GM18951 (cell line): Measurements from ENCODE around the gene ZCCHC2.

Source experiments
- POLR2A ChIP-seq: IDR thresholded peaks from 4 replicates; pipeline ENCODE4 v1.6.1; 2011; ENCODE audit warnings: mild to moderate bottlenecking; ENCODE audit not compliant: insufficient read length, insufficient read depth; ENCODE audit errors: extremely low read depth
- in situ Hi-C: fragments of 300-500 bp; cut with MboI; formaldehyde crosslinking; loops from one replicate; pipeline ENCODE4 v1.12.0; 2022; ENCODE audit warnings: low sequenced_read_pairs, mixed read lengths, inconsistent platforms; ENCODE audit not compliant: unreplicated experiment

The ZCCHC2 gene

GRCh38 chr18:62555135-62555534, 32.3 kb downstream of the ZCCHC2 start:
- TF ChIP-seq POLR2A, result no peak
- in situ Hi-C loops, result loop anchor here (25.0 kb wide), 1 partner anchor 368 kb away; the partner anchor contains the start of genes PIGN and RELCH

- in situ Hi-C loops, result loop anchor here (25.0 kb wide), 1 partner anchor 369 kb away; the partner anchor contains the start of genes PIGN and RELCH
- no peak for TF ChIP-seq POLR2A
These were observed 33.6 kb downstream of the ZCCHC2 start for GRCh38 chr18:62556397-62556796.

- in situ Hi-C loops, result loop anchor here (25.0 kb wide), 1 partner anchor 371 kb away; the partner anchor contains the start of genes PIGN and RELCH
- TF ChIP-seq POLR2A, result no peak
These were observed 35.3 kb downstream of the ZCCHC2 start for GRCh38 chr18:62558015-62558663.

- in situ Hi-C loops, result loop anchor here (25.0 kb wide), 1 partner anchor 377 kb away; the partner anchor contains the start of genes PIGN and RELCH
- TF ChIP-seq POLR2A, result no peak
These were observed 41.2 kb downstream of the ZCCHC2 start for GRCh38 chr18:62564044-62564443.

GRCh38 chr18:62566199-62566598, 43.4 kb downstream of the ZCCHC2 start:
- TF ChIP-seq POLR2A, result no peak
- in situ Hi-C loops, result loop anchor here (25.0 kb wide), 1 partner anchor 379 kb away; the partner anchor contains the start of genes PIGN and RELCH

- TF ChIP-seq POLR2A, result no peak
These were observed 44.0 kb downstream of the ZCCHC2 start for GRCh38 chr18:62566818-62567217.

GRCh38 chr18:62569081-62569655, 46.3 kb downstream of the ZCCHC2 start:
- in situ Hi-C loops, result loop anchor here (25.0 kb wide), 1 partner anchor 382 kb away; the partner anchor contains the start of genes PIGN and RELCH
- no peak for TF ChIP-seq POLR2A

More at GRCh38 chr18:62566818-62567217, 44.0 kb downstream of the ZCCHC2 start:
- in situ Hi-C loops, result loop anchor here (25.0 kb wide), 1 partner anchor 380 kb away; the partner anchor contains the start of genes PIGN and RELCH

- no peak for TF ChIP-seq POLR2A
- in situ Hi-C loops, result loop anchor here (25.0 kb wide), 1 partner anchor 384 kb away; the partner anchor contains the start of genes PIGN and RELCH
These were observed 48.2 kb downstream of the ZCCHC2 start for GRCh38 chr18:62571037-62571436.

- in situ Hi-C loops, result loop anchor here (25.0 kb wide), 1 partner anchor 384 kb away; the partner anchor contains the start of genes PIGN and RELCH
- no peak for TF ChIP-seq POLR2A
These were observed 48.8 kb downstream of the ZCCHC2 start for GRCh38 chr18:62571648-62572047.

GRCh38 chr18:62572456-62572855, 49.6 kb downstream of the ZCCHC2 start:
- TF ChIP-seq POLR2A, result no peak

GRCh38 chr18:62574776-62575175, 52.0 kb downstream of the ZCCHC2 start:
- no peak for TF ChIP-seq POLR2A
- in situ Hi-C loops, result loop anchor here (25.0 kb wide), 1 partner anchor 387 kb away; the partner anchor contains the start of genes PIGN and RELCH

More at GRCh38 chr18:62572456-62572855, 49.6 kb downstream of the ZCCHC2 start:
- in situ Hi-C loops, result loop anchor here (25.0 kb wide), 1 partner anchor 385 kb away; the partner anchor contains the start of genes PIGN and RELCH

- in situ Hi-C loops, result no loop called here
- TF ChIP-seq POLR2A, result no peak
These were observed 53.4 kb downstream of the ZCCHC2 start for GRCh38 chr18:62576271-62576670.

- in situ Hi-C loops, result no loop called here
- TF ChIP-seq POLR2A, result no peak
These were observed 54.2 kb downstream of the ZCCHC2 start for GRCh38 chr18:62576845-62577512.
